ENCODE data around the gene SCT. TPM values are rescaled to one million over a fixed set of nuclear protein-coding genes. Genes with fewer than 3 reads are reported as not detected.
A peak's percentile ranks its signal among the peaks of the same experiment; 100 is the strongest.

SCT gene
- total RNA-seq, 2 experiments from 2014 or later = not detected

- Mint-ChIP-seq H3K4me1 (peaks cover 50% of the 10 kb centered on the region), H3K36me3 (ENCODE audit: low read depth) (peaks cover 18% of the 10 kb centered on the region), H3K4me3 (peak overlapping the region; percentile 86), H3K9me3 (ENCODE audit: low read depth) (no peaks in the 10 kb centered on the region), H3K27me3 (peaks cover 10% of the 10 kb centered on the region), H3K27ac (peak overlapping the region; percentile 83)
- no peak for ATAC-seq
- CTCF ChIA-PET = no interaction called here
- POLR2A ChIA-PET = interaction anchor here (1.5 kb wide), 2 partner anchors 11 kb away, joined by 9 to 10 read pairs; no protein-coding TSS in a partner anchor
- intact Hi-C loops (cut with DNase I, micrococcal nuclease) = loop anchor here (1.0 to 10.0 kb wide), 18 partner anchors 9 to 370 kb away; partner anchors contain the start of genes LMNTD2 (in 2 of the 2), RASSF7 (in 2 of the 2), SLC25A22 (in 2 of the 2) and BET1L (in 1 of the 2)
- DNase-seq = no peak
These were observed 50.0 kb downstream of the SCT start for GRCh38 chr11:576811-577610.

Other genes starting within 250 kb of the SCT start
- under 1 TPM; 0.07 to 0.18 TPM for gene PKP3, start 233.0 kb downstream of the SCT start, total RNA-seq
- gene SIGIRR, start 212.2 kb downstream of the SCT start, total RNA-seq = 10 to 100 TPM; 33.0 to 34.9 TPM
- gene ANO9, start 185.2 kb downstream of the SCT start, total RNA-seq = 10 to 100 TPM; 31.7 to 38.8 TPM
- 10 to 100 TPM; 14.8 to 18.8 TPM for gene PTDSS2, start 176.9 kb downstream of the SCT start, total RNA-seq
- gene RNH1, start 119.9 kb downstream of the SCT start, total RNA-seq = 100 to 1,000 TPM; 111 to 116 TPM
- 10 to 100 TPM; 26.8 to 41.9 TPM for gene HRAS, start 91.6 kb downstream of the SCT start, total RNA-seq
- gene LRRC56, start 89.7 kb downstream of the SCT start, total RNA-seq = under 1 TPM; 0.96 to 0.98 TPM
- 1 to 10 TPM; 2.7 to 4.9 TPM for gene LMNTD2, start 66.4 kb downstream of the SCT start, total RNA-seq
- gene RASSF7, start 66.2 kb downstream of the SCT start, total RNA-seq = 10 to 100 TPM; 16.8 TPM
- gene PHRF1, start 50.7 kb downstream of the SCT start, total RNA-seq = 10 to 100 TPM; 40.0 to 44.5 TPM
- gene IRF7, start 11.2 kb downstream of the SCT start, total RNA-seq = 10 to 100 TPM; 57.1 to 62.6 TPM
- not detected for gene CDHR5, start 2.2 kb downstream of the SCT start, total RNA-seq
- under 1 TPM; 0.30 to 0.47 TPM for gene DRD4, start 10.1 kb upstream of the SCT start, total RNA-seq
- 10 to 100 TPM; 47.4 to 56.6 TPM for gene DEAF1, start 68.0 kb upstream of the SCT start, total RNA-seq
- 10 to 100 TPM; 11.4 to 11.9 TPM for gene TMEM80, start 68.6 kb upstream of the SCT start, total RNA-seq
- gene EPS8L2, start 79.0 kb upstream of the SCT start, total RNA-seq = 10 to 100 TPM in 1 of 2 experiments, 1 to 10 TPM in 1; 8.0 to 10.5 TPM
- 100 to 1,000 TPM; 239 to 246 TPM for gene TALDO1, start 120.3 kb upstream of the SCT start, total RNA-seq
- 10 to 100 TPM; 45.7 to 59.8 TPM for gene GATD1, start 150.3 kb upstream of the SCT start, total RNA-seq
- 1 to 10 TPM in 1 of 2 experiments, under 1 TPM in 1; 0.50 to 1.1 TPM for gene CEND1, start 162.9 kb upstream of the SCT start, total RNA-seq
- gene SLC25A22, start 171.1 kb upstream of the SCT start, total RNA-seq = 10 to 100 TPM; 33.9 to 36.6 TPM
- gene PIDD1, start 178.1 kb upstream of the SCT start, total RNA-seq = 10 to 100 TPM; 21.1 to 29.1 TPM
- gene RPLP2, start 182.8 kb upstream of the SCT start, total RNA-seq = 1,000 to 10,000 TPM; 2,132 to 3,230 TPM
- 10 to 100 TPM; 24.7 to 26.2 TPM for gene PNPLA2, start 191.7 kb upstream of the SCT start, total RNA-seq
- under 1 TPM; 0.33 to 0.50 TPM for gene CRACR2B, start 200.7 kb upstream of the SCT start, total RNA-seq
- gene CD151, start 205.8 kb upstream of the SCT start, total RNA-seq = 10 to 100 TPM; 36.8 to 38.6 TPM
- gene POLR2L, start 215.3 kb upstream of the SCT start, total RNA-seq = 10 to 100 TPM; 74.6 to 79.4 TPM
- 1 to 10 TPM; 5.2 to 6.0 TPM for gene TSPAN4, start 215.7 kb upstream of the SCT start, total RNA-seq

All from activated CD4-positive, alpha-beta T cell treated with anti-CD3 and anti-CD28 coated beads for 36 hours (primary cell).